HepG2 (cell line): ENCODE measurements around the gene CTIF. TPM values are rescaled to one million over a fixed set of nuclear protein-coding genes. Genes with fewer than 3 reads are reported as not detected.

Experiments used
- ATAC-seq: fragments of 200-7000 bp; cut with Tn5 transposase; 3 replicates; pipeline ENCODE4 v1.9.1; 2020; ENCODE audit warnings: mild to moderate bottlenecking, moderate library complexity
- BruUV-seq: library from RNA; stranded (reverse); fragments of 400-500 nt; replicated peaks from 2 replicates; lab custom pipeline; 2021; lab: Mats Ljungman, UMichigan
- CTCF ChIA-PET: fragments of 300-600 bp; formaldehyde crosslinking; extraction: SDS; loops from one replicate; lab custom pipeline; 2021; ENCODE audit warnings: low total read pairs, inconsistent platforms, low intra/inter-chr PET ratio; lab: Yijun Ruan, JAX
- POLR2A ChIA-PET: fragments of 350-600 bp; sonication (Branson Sonifier 250); formaldehyde crosslinking; loops from one replicate; lab custom pipeline; 2020; ENCODE audit warnings: antibody characterized with exemption, inconsistent platforms; lab: Yijun Ruan, JAX
- DNase-seq: peaks from one replicate; pipeline ENCODE4 v3.0.0-alpha.2; 2015; ENCODE audit warnings: low spot score
- FAIRE-seq: peaks from 3 replicates; lab custom pipeline; 2011; peaks lifted over from hg19 to GRCh38; lab: Jason Lieb, UNC
- H2AFZ ChIP-seq: one replicate; pipeline ENCODE4 v1.6.1; 2011; ENCODE audit warnings: low read length, inconsistent platforms
- H3K27ac ChIP-seq: fragments of 300-600 bp; 3 replicates; pipeline ENCODE4 v1.8.0; 2011; ENCODE audit warnings: mixed run types, mild to moderate bottlenecking, mixed read lengths, low read length, inconsistent platforms; ENCODE audit not compliant: insufficient read depth; ENCODE audit errors: extremely low read length
- H3K27me3 ChIP-seq, 2 experiments: fragments of 200-600 bp in 1 of 2; 2 replicates in 1 of 2; 3 replicates in 1 of 2; pipeline versions ENCODE4 v1.6.0 to v1.8.0; 2011; ENCODE audit warnings: low read length in 2 of 2, mild to moderate bottlenecking in 2 of 2, moderate library complexity in 2 of 2, inconsistent platforms in 1 of 2; ENCODE audit not compliant: insufficient read depth in 2 of 2, control insufficient read depth in 1 of 2
- H3K36me3 ChIP-seq, 2 experiments: fragments of 200-600 bp in 1 of 2; replicated peaks in 1 of 2; 2 replicates in 1 of 2; 3 replicates in 1 of 2; pipeline versions ENCODE4 v1.5.1 to v1.8.0; 2011; ENCODE audit warnings: low read length in 2 of 2, inconsistent platforms in 1 of 2; ENCODE audit not compliant: insufficient read depth in 2 of 2, control insufficient read depth in 1 of 2
- H3K4me1 ChIP-seq: 2 replicates; pipeline ENCODE4 v1.5.1; 2012; ENCODE audit warnings: low read length, inconsistent platforms; ENCODE audit not compliant: insufficient read depth
- H3K4me2 ChIP-seq: 2 replicates; pipeline ENCODE4 v1.6.0; 2011; ENCODE audit warnings: low read depth, low read length, inconsistent platforms
- H3K4me3 ChIP-seq, 3 experiments: fragments of 200-600 bp in 1 of 3; sonication (generic), shearing (Covaris generic) in 1 of 3; replicated peaks in 1 of 3; 2 replicates each; pipeline ENCODE4 v1.5.1; 2011 to 2016; ENCODE audit warnings: low read length in 3 of 3, inconsistent platforms in 2 of 3, low read depth in 2 of 3, mild to moderate bottlenecking in 2 of 3, control low read depth in 1 of 3, mixed read lengths in 1 of 3; ENCODE audit not compliant: insufficient read depth in 1 of 3
- H3K79me2 ChIP-seq: one replicate; pipeline ENCODE4 v1.6.1; 2011; ENCODE audit warnings: low read length, inconsistent platforms; ENCODE audit not compliant: insufficient read depth
- H3K9ac ChIP-seq: 2 replicates; pipeline ENCODE4 v1.6.0; 2011; ENCODE audit warnings: mild to moderate bottlenecking, low read depth, low read length, inconsistent platforms; ENCODE audit not compliant: insufficient read depth
- H3K9me3 ChIP-seq: 2 replicates; pipeline ENCODE4 v1.5.1; 2012; ENCODE audit warnings: mild to moderate bottlenecking, low read length
- H4K20me1 ChIP-seq: 2 replicates; pipeline ENCODE4 v1.6.0; 2011; ENCODE audit warnings: inconsistent platforms, mild to moderate bottlenecking, low read length, moderate library complexity; ENCODE audit not compliant: insufficient read depth
- ATF7-NPFF ChIP-seq: sonication (generic); formaldehyde crosslinking; IDR thresholded peaks from 2 replicates; pipeline ENCODE4 v1.8.1; 2023; ENCODE audit warnings: mild to moderate bottlenecking, low read depth, missing genetic modification reagents, moderate library complexity
- DMAP1 ChIP-seq: IDR thresholded peaks from 2 replicates; pipeline ENCODE4 v1.6.1; 2016
- KAT2B ChIP-seq: fragments of 150-350 bp; IDR thresholded peaks from 2 replicates; pipeline ENCODE4 v1.6.1; 2014; ENCODE audit warnings: low read depth, low read length, borderline replicate concordance
- MAFK ChIP-seq, 2 experiments: IDR thresholded peaks in 1 of 2; conservative IDR thresholded peaks in 1 of 2; 2 replicates each; pipeline ENCODE4 v1.6.1; 2011; ENCODE audit warnings: improper control_type of control experiment in 2 of 2, low read length in 2 of 2
- NCOA5 ChIP-seq: sonication (generic); formaldehyde crosslinking; IDR thresholded peaks from 2 replicates; pipeline ENCODE4 v1.4.0; 2020; ENCODE audit warnings: missing genetic modification reagents
- RORA ChIP-seq: sonication (generic); formaldehyde crosslinking; IDR thresholded peaks from 2 replicates; pipeline ENCODE4 v1.5.0; 2020; ENCODE audit warnings: mild to moderate bottlenecking, missing genetic modification reagents, moderate library complexity
- ZMYM4 ChIP-seq: sonication (generic); formaldehyde crosslinking; IDR thresholded peaks from 2 replicates; pipeline ENCODE4 v1.8.1; 2023; ENCODE audit warnings: mild to moderate bottlenecking, missing genetic modification reagents
- ZNF446 ChIP-seq: sonication (generic); formaldehyde crosslinking; IDR thresholded peaks from 2 replicates; pipeline ENCODE4 v1.5.0; 2020; ENCODE audit warnings: mild to moderate bottlenecking, missing genetic modification reagents
- ZNF510 ChIP-seq: sonication (generic); formaldehyde crosslinking; IDR thresholded peaks from 2 replicates; pipeline ENCODE4 v1.4.0; 2020; ENCODE audit warnings: low read depth, mild to moderate bottlenecking, missing genetic modification reagents
- ZNF644 ChIP-seq: IDR thresholded peaks from 2 replicates; pipeline ENCODE4 v1.6.1; 2016; ENCODE audit warnings: low read depth
- WGBS: methylation state at CpG from one replicate; pipeline ENCODE4 v1.1.6; 2017; ENCODE audit warnings: low lambda C conversion rate; 5-methylcytosine and 5-hydroxymethylcytosine counted together
- in situ Hi-C: cut with HindIII; loops from 2 replicates; pipeline ENCODE4 v1.10.0; 2017; ENCODE audit warnings: low pct_unique_long_range_greater_than_20kb; ENCODE audit not compliant: extremely low pct_ligation_motif_present
- intact Hi-C: fragments of 100-400 bp; cut with micrococcal nuclease; formaldehyde crosslinking; loops from one replicate; pipeline ENCODE4 v1.10.0; 2022; ENCODE audit not compliant: unreplicated experiment
- polyA plus RNA-seq, 8 experiments: library from polyadenylated mRNA; depleted of rRNA in 3 of 8; stranded (reverse) in 7 of 8; unstranded in 1 of 8; fragments of >200 nt; fragmentation: Illumina TruSeq in 4 of 8; extraction: Trizol in 4 of 8; gene quantifications; 2 replicates each; pipeline versions ENCODE4 v1.2.1 to v1.2.3, GENCODE V29; 2011 to 2016; ENCODE audit warnings: low read depth in 4 of 8, missing spikeins in 1 of 8, mixed read lengths in 1 of 8; ENCODE audit not compliant: insufficient read depth in 1 of 8
- total RNA-seq, 5 experiments: library from RNA; depleted of rRNA; stranded (reverse); fragments of >200 nt; fragmentation: Illumina TruSeq; extraction: Trizol; gene quantifications; 2 replicates each; pipeline ENCODE4 v1.2.3, GENCODE V29; 2016; ENCODE audit warnings: low read depth in 1 of 5
- TF ChIP-seq, protein P1 (sequence below): sonication (generic); formaldehyde crosslinking; IDR thresholded peaks from 2 replicates; pipeline ENCODE4 v1.5.1; 2020; ENCODE audit warnings: mild to moderate bottlenecking, missing genetic modification reagents, moderate library complexity

Gene CTIF
- total and polyA plus RNA-seq, 2 of the 13 experiments (the other 11 are each of a cell fraction or from before 2014, with no cell fraction given), result 18.2 to 28.0 TPM

DNA sequence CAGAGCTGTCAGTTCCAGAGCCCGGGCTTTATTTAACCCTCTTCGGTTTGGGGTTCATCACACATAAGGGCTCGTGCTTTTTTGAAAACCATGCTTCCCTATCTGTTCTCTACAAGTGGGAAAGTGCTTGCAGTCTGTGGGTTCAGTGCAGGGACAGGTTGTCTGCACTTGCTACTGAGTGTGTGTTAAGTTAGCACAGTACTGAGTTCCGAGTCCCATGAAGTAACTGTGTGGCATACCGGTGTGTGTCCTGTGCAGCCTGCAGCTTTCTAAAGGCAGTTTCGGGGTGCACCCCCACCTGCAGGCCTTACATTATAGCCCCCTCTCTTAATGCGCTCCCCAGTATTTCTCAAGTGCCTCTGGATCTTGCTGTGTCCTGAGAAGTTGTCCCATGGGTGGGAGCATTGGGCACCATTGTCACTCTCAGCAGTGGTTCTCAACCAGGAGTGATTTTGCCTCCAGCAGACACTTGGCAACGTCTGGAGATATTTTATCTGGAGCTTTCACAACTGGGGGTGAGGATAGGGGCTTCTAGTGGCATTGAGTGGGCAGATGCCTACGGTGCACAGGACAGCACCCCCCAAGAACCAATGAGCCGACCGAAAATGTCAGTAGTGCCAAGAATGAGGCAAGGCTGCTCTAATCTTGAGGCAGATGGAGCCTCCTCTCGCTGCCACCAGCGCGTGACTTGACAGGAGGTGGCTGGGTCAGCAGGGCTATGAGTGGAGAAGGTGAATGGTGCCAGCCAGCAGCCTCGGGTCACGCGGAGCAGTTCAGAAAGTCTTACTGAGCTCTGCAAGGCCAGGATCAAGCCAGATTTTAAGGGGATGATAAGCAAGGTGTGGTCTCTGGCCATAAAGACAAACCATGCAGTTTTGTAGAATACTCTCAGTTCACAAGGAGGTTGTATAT is 259.8 kb downstream of the CTIF start:
- no peaks in the 10 kb centered on the region for H3K9me3 ChIP-seq
- ATAC-seq (no peak), FAIRE-seq (no peak), DNase-seq (no peak)
- 95% methylated on average over 12 of the region's 17 CpGs for WGBS
- H3K4me2 ChIP-seq, result no peak overlapping the region
- POLR2A ChIA-PET, result no interaction called here
- in situ Hi-C loops, result no loop called here
- H4K20me1 ChIP-seq, result no peaks in the 10 kb centered on the region
- no TSS peak for BruUV-seq
- H3K27ac ChIP-seq, result no peak overlapping the region
- H3K4me3 ChIP-seq, result no peak overlapping the region
- no peak overlapping the region for H3K9ac ChIP-seq
- H3K79me2 ChIP-seq, result no peaks in the 10 kb centered on the region
- H3K4me1 ChIP-seq, result peaks cover 13% of the 10 kb centered on the region
- intact Hi-C loops, result no loop called here
- TF ChIP-seq, protein P1, sequence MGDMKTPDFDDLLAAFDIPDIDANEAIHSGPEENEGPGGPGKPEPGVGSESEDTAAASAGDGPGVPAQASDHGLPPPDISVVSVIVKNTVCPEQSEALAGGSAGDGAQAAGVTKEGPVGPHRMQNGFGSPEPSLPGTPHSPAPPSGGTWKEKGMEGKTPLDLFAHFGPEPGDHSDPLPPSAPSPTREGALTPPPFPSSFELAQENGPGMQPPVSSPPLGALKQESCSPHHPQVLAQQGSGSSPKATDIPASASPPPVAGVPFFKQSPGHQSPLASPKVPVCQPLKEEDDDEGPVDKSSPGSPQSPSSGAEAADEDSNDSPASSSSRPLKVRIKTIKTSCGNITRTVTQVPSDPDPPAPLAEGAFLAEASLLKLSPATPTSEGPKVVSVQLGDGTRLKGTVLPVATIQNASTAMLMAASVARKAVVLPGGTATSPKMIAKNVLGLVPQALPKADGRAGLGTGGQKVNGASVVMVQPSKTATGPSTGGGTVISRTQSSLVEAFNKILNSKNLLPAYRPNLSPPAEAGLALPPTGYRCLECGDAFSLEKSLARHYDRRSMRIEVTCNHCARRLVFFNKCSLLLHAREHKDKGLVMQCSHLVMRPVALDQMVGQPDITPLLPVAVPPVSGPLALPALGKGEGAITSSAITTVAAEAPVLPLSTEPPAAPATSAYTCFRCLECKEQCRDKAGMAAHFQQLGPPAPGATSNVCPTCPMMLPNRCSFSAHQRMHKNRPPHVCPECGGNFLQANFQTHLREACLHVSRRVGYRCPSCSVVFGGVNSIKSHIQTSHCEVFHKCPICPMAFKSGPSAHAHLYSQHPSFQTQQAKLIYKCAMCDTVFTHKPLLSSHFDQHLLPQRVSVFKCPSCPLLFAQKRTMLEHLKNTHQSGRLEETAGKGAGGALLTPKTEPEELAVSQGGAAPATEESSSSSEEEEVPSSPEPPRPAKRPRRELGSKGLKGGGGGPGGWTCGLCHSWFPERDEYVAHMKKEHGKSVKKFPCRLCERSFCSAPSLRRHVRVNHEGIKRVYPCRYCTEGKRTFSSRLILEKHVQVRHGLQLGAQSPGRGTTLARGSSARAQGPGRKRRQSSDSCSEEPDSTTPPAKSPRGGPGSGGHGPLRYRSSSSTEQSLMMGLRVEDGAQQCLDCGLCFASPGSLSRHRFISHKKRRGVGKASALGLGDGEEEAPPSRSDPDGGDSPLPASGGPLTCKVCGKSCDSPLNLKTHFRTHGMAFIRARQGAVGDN, result no peak
- TF ChIP-seq ZNF644 (no peak), DMAP1 (no peak), ZNF510 (CRISPR knock-in tag) (no peak), KAT2B (no peak), ATF7-NPFF (no peak), NCOA5 (CRISPR knock-in tag) (no peak), ZNF446 (no peak), ZMYM4 (CRISPR knock-in tag) (no peak), MAFK (conservative IDR thresholded peaks at IDR 0.05 in 1 of 2, IDR thresholded peaks at IDR 0.05 in 1 of 2; ENCODE audit: low read length in 2 of 2) (no peak), RORA (CRISPR knock-in tag) (no peak)
- peaks cover 7 to 57% of the 10 kb centered on the region in 2 experiments; a peak in 4 of 5 replicates for H3K36me3 ChIP-seq
- CTCF ChIA-PET, result no interaction called here
- no peaks in the 10 kb centered on the region for H3K27me3 ChIP-seq
- no peak overlapping the region for H2AFZ ChIP-seq
